GM18502 (cell line): Measurements from ENCODE around the gene DDX19B.
"Not testable (repeated sequence)": the region's sequence is repeated elsewhere in the genome, so short reads cannot be mapped to it uniquely, and the experiment has no call there.

ENCODE experiments used
- ATAC-seq: cut with Tn5 transposase; IDR thresholded peaks from one replicate; pipeline ENCODE4 v1.9.1; 2021; ENCODE audit warnings: mild to moderate bottlenecking; ENCODE audit not compliant: unreplicated experiment, poor library complexity

DDX19B gene

DNA sequence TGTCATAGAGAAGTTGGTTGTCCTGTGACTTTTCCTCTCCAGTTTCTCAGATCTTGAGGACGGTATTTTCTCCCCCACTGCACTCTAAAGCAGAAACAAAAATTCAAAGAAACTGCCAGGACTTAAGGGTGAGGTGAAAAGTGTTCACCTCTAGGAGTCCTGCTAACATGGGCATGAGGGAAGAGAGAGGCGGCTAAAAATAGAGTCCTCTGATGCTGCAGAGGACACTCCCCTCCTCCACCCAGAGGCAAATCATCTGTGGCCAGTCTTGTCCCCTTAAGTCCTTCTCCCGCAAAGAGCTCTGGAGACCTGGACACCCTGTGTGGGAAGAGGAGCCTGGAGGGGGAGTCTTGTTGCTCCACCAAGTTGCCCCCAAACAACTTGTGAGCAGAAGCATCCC is 43.0 kb downstream of the DDX19B start:
- ATAC-seq: no peak

DNA sequence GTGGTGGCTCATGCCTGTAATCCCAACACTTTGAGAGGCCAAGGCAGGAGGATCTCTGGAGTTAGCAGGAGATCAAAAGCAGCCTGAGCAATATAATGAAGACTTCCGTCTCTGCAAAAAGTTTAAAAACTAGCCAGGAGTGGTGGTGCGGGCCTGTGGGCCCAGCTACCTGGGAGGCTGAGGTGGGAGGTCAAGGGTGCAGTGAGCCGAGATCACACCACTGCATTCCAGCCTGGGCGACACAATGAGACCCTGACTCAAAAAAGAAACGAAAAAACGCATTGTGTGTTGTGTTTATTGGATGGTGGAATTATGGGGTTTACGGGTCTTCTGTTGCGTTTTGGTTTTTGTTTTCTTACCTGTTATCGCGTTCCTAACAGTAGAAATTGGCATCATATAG is 46.9 kb downstream of the DDX19B start:
- no peak for ATAC-seq

DNA sequence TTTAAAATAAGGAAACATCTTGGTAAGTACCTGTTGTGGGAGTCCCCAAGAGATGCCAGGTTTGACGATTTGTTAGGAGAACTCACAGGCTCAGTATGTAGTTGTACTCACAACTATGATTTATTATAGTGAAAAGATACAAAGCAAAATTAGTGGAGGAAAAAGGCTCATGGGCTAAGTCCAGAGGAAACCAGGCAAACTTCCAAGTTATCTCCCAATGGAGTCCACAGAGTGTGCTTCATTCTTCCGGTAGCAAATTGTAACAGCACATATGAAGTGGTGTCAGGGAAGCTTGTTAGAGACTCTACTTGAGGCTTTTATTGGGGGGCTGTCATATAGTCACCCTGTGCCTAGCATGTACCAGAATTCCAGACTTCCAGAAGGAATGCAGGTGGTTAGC is 50.0 kb downstream of the DDX19B start:
- ATAC-seq: no peak

DNA sequence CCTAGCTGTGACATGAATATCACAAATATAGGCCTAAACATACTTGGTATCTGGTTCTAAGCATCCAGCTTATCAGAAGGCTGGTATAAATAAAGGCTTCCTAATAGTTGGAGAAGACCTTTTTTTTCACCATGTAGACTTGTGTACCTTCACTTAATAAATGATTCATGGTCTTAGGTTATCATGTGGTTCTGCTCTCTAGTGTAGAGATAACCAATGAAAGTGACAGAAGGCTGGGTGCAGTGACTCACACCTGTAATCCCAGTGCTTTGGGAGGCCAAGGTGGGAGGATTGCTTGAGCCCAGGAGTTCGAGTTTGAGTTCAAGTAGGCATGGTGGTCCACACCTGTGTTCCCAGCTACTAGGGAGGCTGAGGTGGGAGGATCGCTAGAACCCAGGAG is 50.8 kb downstream of the DDX19B start:
- ATAC-seq: no peak

DNA sequence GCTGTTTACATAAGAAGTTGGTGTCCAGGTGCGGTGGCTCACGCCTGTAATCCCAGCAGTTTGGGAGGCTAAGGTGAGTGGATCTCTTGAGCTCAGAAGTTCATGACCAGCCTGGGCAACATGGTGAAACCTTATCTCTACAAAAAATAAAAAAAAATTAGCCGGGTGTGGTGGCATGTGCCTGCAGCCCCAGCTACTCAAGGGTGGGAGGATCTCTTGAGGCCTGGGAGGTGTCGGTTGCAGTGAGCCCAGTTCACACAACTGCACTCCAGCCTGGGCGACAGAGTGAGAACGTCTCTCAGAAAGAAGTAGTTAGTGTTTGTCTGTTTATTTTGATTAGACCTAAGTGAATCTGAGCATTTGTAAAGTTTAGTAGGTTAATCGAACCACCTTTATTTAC is 60.6 kb downstream of the DDX19B start:
- ATAC-seq: no peak

DNA sequence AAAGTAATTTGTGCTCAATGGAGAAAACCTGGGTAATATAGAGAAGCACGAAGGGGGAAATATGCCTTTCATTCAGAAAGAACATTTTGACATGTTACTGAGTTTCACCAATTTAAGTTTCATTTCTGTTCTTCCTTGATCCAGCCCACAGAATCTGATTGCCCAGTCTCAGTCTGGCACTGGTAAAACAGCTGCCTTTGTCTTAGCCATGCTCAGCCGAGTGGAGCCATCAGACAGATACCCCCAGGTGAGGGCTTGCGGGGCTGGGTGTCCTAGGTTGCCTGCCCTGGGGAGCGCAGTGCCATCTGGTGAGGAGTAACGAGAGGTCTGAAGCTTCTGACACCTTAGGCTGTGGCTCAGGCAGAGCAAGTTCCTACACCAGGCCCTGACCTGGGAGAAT is 65.4 kb downstream of the DDX19B start:
- no peak for ATAC-seq

DNA sequence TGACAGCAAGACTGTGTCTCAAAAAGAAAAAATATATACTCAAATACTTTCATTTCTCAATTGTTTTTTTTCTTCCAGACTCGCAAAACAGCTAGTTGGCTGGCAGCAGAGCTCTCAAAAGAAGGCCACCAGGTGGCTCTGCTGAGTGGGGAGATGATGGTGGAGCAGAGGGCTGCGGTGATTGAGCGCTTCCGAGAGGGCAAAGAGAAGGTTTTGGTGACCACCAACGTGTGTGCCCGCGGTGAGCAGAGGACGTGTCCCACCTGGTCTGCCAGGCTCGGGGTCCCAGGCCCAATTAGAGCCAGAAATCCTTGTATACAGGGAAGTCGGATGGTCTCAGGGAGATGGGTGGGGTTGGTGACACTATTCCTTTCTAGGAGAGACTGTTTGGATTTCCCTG is 71.2 kb downstream of the DDX19B start:
- not testable (repeated sequence) for ATAC-seq

DNA sequence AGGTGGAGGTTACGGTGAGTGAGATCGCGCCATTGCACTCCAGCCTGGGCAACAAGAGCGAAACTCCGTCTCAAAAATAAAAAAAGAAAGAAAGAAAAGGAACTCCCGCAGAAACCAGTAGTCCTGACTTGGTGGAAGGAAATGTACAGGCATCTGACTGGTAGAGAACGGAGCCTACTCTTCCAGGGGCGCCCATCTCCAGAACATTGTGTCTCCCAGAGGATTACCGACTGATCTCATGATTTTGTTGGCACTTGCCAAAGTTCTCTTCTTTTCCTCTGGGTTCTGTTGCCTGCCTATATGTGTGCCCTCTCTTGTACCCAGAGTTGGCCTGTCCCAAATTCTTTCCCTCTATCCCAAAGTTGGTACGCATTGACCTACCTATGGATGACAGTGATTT is 71.9 kb downstream of the DDX19B start:
- no peak for ATAC-seq

DNA sequence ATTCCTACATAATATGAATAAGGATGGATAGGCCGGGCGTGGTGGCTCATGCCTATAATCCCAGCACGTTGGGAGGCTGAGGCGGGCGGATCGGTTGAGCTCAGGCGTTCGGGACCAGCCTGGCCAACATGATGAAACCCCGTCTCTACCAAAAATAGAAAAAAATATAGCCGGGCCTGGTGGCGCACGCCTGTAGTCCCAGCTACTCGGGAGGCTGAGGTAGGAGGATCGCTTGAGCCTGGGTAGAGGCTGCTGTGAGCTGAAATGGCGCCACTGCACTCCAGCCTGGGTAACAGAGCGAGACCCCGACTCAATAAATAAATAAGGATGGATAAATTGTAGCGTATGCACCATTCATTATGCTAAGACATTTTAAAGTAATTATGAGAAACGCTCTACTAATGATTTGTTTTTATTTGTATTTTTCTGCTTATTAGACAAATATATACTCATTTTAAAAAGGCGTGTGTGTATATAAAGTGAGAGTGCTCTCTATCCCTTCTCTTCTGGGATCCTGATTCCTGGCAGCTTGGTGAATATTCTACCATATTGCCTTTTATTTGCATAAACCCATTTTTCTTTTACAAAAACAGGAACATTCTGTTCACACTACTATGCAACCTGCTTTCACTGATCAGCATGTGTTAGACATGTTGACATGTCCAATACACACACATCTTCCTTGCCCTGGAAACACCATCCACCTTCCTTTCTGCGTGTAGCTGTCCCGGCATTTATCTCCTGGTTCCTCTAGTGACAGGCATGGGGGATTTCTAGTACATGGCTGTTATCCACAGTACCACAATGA is 74.1 kb downstream of the DDX19B start:
- no peak for ATAC-seq

DNA sequence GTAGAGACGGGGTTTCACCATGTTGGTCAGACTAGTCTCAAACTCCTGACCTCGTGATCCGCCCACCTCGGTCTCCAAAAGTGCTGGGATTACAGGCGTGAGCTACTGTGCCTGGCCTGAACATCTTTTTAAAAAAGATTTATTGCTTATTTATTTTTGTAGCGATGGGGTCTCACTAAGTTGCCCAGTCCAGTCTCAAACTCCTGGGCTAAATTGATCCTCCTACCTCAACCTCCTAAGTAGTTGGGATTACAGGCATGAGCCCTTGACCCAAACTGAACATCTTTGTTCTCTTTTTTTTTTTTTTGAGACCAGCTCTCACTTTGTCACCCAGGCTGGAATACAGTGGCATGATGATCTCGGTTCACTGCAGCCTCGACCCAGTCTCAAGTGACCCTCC is 75.2 kb downstream of the DDX19B start:
- no peak for ATAC-seq

DNA sequence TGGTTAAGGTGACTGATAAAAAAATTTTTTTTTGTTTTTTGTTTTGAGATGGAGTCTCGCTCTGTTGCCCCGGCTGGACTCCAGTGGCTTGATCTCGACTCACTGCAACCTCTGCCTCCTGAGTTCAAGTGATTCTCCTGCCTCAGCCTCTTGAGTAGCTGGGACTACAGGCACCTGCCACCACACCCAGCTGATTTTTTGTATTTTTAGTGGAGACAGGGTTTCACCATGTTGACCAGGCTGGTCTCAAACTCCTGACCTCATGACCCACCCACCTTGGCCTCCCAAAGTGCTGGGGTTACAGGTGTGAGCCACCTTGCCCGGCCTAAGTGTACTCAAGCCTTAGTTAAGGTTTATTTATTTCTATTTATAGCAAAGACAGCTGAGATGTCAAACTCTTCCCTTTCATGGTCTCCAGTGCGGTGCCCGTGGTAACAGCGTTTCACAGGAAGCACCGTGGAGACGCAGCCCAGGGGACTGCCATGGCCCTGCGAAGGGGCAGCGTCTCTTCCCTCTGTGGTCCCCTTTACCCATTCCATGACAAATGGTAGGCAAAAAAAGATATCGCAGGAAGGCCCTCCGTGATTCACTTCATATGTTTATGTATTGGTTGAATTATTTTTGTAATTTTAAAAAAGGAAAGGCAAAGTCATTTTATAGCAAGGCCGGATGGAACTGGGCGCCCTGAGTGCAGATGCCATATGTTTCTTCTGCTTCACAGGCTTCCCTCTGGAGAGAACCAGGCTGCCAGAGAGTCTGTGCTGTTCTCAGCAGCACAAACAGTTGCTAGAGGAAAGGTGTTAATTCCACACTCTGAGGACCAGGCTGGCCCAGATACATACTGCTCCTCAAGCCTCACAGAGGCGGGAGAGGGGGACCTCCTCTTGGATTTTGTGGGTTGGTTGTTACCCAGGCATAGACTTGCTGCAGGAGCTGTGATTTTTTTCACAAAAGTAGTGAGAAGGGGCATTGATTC is 76.9 kb downstream of the DDX19B start:
- no peak for ATAC-seq

DNA sequence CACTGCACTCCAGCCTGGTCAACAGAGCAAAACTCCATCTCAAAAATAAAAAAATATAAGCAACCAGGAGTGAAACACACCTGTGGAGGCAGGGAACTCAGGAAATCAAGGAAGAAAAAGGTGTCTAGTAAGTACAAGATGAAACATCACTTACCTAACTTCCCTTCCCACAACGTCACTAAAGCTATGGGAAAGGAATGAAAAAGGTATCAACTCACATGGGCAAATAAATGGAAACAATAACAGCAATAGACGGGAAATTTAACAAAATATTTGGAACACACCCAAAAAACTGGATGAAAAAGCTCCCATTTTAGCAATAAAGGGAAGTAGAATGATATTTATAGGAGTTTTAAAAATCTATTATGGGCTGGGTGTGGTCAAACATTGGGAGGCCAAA is 78.8 kb downstream of the DDX19B start:
- no peak for ATAC-seq

DNA sequence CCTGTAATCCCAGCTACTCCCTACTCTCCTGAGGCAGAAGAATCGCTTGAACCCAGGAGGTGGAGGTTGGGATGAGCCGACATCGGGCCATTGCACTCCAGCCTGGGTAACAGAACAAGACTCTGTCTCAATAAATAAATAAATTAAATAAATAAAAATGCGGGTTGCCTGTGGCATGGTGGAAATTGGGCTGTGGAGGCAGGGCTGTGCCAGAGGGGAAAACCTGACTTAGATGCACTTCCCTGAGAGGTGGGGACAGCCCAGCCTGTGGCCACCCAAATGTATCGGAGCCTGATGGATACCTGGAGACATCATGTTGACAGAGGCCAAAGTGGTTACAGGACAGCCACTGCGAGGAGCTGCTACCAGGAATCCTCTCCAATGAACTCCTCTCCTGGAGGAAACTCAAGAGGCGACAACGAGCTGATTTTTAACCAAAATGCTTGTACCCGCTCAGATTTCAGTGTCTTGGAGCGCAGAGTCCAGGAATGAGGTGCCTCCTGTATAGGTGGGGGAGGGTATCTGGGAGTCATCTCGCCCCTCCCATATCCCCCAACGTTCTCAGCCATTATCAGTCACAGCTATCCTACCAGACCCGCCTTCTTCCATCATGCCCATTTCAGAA is 80.0 kb downstream of the DDX19B start:
- no peak for ATAC-seq

DNA sequence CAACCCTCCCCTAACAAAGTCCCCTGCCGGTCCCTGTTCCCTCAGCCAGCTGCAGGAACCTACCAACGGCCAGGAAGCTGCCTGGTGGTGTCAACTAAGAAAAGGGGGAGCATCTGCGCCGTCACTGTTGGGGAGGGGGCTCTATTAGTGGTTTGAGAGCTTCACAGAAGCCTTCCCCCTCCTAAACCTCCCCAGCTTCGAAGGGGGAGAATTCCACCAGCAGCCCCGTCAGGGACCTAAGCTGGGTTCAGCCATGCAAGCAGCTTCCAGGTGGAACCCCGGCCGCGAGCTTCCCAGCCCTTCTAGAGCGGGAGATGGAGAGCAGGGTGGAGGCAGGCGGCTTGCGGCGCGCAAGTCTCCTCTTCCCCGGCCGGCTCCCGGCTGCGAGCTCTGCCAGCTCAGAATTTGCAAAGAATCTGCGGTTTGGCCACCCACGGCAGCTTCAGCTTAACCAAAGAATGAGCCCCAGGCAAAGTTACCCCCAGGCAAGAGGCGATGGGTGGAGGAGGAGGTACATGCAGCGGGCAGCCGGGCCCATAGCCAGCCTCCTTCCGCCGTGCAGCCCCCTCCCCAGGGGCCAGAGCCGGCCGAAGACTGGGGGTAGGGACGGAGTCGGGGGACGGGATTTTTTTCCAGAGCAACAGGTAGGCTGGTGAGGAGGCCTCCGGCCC is 81.4 kb downstream of the DDX19B start:
- peak; percentile 13 for ATAC-seq

DNA sequence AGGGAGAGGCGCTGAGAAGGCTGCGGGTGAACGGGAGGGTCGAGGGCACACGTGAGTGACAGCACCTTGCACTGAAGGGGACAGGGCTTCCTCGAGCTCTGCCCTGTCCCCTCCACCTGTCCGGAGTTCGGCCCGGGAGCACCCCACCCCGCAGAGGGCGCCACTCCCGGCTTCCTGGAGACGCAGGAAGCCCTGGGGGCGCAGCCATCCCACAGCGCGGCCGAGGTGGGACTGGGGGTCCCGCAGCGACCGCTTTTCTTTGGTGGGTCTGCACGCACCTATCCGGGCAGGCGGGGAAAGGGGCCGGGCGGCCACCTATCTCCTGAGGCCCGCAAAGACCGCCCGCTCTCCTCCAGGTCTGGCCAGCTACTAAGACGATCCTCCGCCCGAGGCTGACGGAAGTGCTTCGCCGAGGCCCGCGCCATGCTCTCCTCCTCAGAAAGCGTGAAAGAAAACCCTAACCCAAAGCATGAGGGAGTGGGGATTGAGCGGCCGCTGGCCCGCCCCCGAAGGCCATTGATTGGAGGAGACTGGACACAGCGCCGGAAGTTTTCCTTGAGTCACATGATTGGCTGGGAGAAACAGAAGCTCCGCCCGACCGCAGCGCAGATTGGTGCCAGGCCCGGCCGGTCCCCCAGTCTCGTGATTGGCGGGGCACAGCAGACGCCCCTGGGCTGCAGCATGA is 82.1 kb downstream of the DDX19B start:
- ATAC-seq: peak; percentile 90

DNA sequence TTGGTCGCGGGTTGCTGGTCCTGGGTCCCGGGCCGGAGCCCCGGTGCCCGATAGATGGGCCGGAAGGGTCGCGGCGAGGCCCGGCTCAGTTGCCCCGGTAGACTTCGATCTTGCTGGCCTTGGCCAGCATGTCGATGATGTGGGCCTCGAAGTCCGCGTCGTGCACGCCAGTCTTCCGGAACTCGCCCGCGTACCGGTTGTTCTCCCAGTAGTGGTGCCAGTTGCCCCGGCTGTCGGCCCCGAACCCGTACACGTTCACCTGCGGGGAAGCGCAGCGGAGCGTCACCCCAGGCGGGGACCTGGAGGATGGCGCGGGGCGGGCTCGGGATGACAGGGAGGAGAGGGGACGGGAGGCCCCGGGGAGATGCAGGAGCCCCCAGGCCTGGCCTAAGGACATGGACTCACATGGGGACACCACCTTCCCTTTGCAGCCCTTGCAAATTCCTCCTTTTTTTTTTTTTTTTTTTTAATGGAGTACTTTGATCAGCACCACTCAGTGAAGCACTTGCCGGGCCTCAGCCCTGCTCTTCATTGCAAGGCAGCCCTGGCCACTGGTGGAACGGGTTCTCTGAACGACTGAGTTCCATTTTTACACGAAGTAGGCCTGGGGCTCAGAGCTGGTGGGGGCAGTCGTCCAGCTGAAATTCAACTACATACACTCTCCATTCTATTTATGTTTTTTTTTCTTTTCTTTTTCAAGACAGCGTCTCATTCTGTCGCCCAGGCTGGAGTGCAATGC is 82.8 kb downstream of the DDX19B start:
- no peak for ATAC-seq

DNA sequence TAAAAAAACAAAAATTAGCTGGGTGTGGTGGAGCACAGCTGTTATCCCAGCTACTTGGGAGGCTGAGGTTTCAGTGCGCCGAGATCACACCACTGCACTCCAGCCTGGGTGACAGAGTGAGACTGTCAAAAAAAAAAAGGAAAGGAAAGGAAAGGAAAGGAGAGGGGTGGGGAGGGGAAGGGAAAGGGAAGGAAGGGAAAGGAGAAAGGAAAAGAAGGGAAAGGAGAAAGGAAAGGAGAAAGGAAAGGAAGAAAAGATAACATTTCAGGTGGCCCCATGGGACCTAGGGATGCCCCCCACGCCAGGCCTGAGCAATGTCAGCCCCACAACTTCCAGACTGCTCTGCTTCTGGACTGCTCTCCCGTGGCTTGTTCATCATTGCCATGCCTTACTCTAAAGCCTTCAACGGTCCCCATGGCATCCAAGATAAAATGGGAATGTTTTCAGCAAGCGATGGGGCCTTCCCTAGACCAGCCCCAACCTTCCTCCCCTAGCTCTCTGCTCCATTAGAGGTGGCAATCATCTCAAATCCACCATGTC is 84.5 kb downstream of the DDX19B start:
- no peak for ATAC-seq
